GM12878 (cell line): ENCODE data around the gene RASL12. TPM values are rescaled to one million over a fixed set of nuclear protein-coding genes. Genes with fewer than 3 reads are reported as not detected.

ENCODE experiments used
- BACH1 ChIP-seq: fragments of 450-650 bp; IDR thresholded peaks from 2 replicates; pipeline ENCODE4 v1.6.1; 2017; ENCODE audit warnings: mild to moderate bottlenecking, borderline replicate concordance
- CBX3 ChIP-seq: fragments of 200-600 bp; sonication (generic); IDR thresholded peaks from 2 replicates; pipeline ENCODE4 v1.6.1; 2016; ENCODE audit warnings: low read depth, borderline replicate concordance
- CHD2 ChIP-seq: IDR thresholded peaks from 2 replicates; pipeline ENCODE4 v1.6.1; 2011; ENCODE audit warnings: low read depth, low read length, improper control_type of control experiment, borderline replicate concordance
- CREM ChIP-seq: IDR thresholded peaks from 2 replicates; pipeline ENCODE4 v1.6.1; 2014; ENCODE audit warnings: antibody characterized with exemption, low read depth
- DPF2 ChIP-seq: fragments of 450-650 bp; IDR thresholded peaks from 2 replicates; pipeline ENCODE4 v1.6.1; 2017; ENCODE audit warnings: mild to moderate bottlenecking
- FOS ChIP-seq: IDR thresholded peaks from 3 replicates; pipeline ENCODE4 v1.6.1; 2011; ENCODE audit warnings: borderline replicate concordance; ENCODE audit not compliant: insufficient read length; ENCODE audit errors: extremely low read depth
- NBN ChIP-seq: fragments of 450-650 bp; IDR thresholded peaks from 2 replicates; pipeline ENCODE4 v1.6.1; 2016
- POLR2AphosphoS5 ChIP-seq: IDR thresholded peaks from 2 replicates; pipeline ENCODE4 v1.6.1; 2011; ENCODE audit warnings: mild to moderate bottlenecking, low read length, inconsistent platforms
- RUNX3 ChIP-seq: IDR thresholded peaks from 2 replicates; pipeline ENCODE4 v1.6.1; 2012; ENCODE audit warnings: low read length, inconsistent platforms
- SPI1 ChIP-seq: IDR thresholded peaks from 2 replicates; pipeline ENCODE4 v1.6.1; 2011; ENCODE audit warnings: low read depth, mild to moderate bottlenecking, low read length, moderate library complexity, borderline replicate concordance; ENCODE audit not compliant: insufficient read depth
- SRF ChIP-seq, 2 experiments: IDR thresholded peaks; 2 replicates each; pipeline ENCODE4 v1.6.1; 2011; ENCODE audit warnings: low read depth in 2 of 2, low read length in 2 of 2, mild to moderate bottlenecking in 1 of 2, moderate library complexity in 1 of 2
- TCF3 ChIP-seq: IDR thresholded peaks from 2 replicates; pipeline ENCODE4 v1.6.1; 2012; ENCODE audit warnings: low read depth, mild to moderate bottlenecking, low read length, borderline replicate concordance; ENCODE audit not compliant: insufficient read depth
- ZBED1 ChIP-seq: IDR thresholded peaks from 2 replicates; pipeline ENCODE4 v1.6.1; 2016; ENCODE audit warnings: borderline replicate concordance
- ZBTB33 ChIP-seq: fragments of 450-650 bp; IDR thresholded peaks from 2 replicates; pipeline ENCODE4 v1.6.1; 2017; ENCODE audit warnings: mild to moderate bottlenecking
- polyA plus RNA-seq, 11 experiments: library from polyadenylated mRNA; depleted of rRNA in 4 of 11; unstranded in 6 of 11; stranded (reverse) in 5 of 11; fragments of >200 nt; fragmentation: Nextera tagmentation in 4 of 11; fragmentation: Illumina TruSeq in 1 of 11; extraction: Ambion mirVana in 4 of 11; extraction: Trizol in 1 of 11; gene quantifications; 1 replicate in 1 of 11; 2 replicates in 10 of 11; pipeline versions ENCODE4 v1.2.1 to v1.2.3, GENCODE V29; 2011 to 2016; ENCODE audit warnings: inconsistent platforms in 2 of 11, missing spikeins in 2 of 11, low read depth in 1 of 11
- total RNA-seq, 4 experiments: library from RNA; depleted of rRNA in 3 of 4; stranded (reverse); fragments of >200 nt in 3 of 4; fragmentation: Illumina TruSeq in 1 of 4; extraction: Trizol in 1 of 4; gene quantifications; 2 replicates each; pipeline versions ENCODE4 v1.2.1 to v1.2.3, GENCODE V29; 2013 to 2021
- TF ChIP-seq, protein P1 (sequence below): fragments of 450-650 bp; IDR thresholded peaks from 2 replicates; pipeline ENCODE4 v1.6.1; 2017; ENCODE audit warnings: mild to moderate bottlenecking, moderate library complexity

Gene RASL12
- total and polyA plus RNA-seq, 10 of the 15 experiments (the other 5 are each of a cell fraction or from before 2014, with no cell fraction given): 0.06 to 0.10 TPM; not detected in 8

- TF ChIP-seq, protein P1, sequence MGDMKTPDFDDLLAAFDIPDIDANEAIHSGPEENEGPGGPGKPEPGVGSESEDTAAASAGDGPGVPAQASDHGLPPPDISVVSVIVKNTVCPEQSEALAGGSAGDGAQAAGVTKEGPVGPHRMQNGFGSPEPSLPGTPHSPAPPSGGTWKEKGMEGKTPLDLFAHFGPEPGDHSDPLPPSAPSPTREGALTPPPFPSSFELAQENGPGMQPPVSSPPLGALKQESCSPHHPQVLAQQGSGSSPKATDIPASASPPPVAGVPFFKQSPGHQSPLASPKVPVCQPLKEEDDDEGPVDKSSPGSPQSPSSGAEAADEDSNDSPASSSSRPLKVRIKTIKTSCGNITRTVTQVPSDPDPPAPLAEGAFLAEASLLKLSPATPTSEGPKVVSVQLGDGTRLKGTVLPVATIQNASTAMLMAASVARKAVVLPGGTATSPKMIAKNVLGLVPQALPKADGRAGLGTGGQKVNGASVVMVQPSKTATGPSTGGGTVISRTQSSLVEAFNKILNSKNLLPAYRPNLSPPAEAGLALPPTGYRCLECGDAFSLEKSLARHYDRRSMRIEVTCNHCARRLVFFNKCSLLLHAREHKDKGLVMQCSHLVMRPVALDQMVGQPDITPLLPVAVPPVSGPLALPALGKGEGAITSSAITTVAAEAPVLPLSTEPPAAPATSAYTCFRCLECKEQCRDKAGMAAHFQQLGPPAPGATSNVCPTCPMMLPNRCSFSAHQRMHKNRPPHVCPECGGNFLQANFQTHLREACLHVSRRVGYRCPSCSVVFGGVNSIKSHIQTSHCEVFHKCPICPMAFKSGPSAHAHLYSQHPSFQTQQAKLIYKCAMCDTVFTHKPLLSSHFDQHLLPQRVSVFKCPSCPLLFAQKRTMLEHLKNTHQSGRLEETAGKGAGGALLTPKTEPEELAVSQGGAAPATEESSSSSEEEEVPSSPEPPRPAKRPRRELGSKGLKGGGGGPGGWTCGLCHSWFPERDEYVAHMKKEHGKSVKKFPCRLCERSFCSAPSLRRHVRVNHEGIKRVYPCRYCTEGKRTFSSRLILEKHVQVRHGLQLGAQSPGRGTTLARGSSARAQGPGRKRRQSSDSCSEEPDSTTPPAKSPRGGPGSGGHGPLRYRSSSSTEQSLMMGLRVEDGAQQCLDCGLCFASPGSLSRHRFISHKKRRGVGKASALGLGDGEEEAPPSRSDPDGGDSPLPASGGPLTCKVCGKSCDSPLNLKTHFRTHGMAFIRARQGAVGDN: no peak
- TF ChIP-seq ZBED1 (no peak), ZBTB33 (no peak), CREM (0 out of 2 replicates have a peak, but pooled peaks have one; percentile 24), BACH1 (no peak), DPF2 (no peak), POLR2AphosphoS5 (no peak), SPI1 (0 out of 2 replicates have a peak, but pooled peaks have one; percentile 11), TCF3 (no peak), RUNX3 (peak; percentile 52), CHD2 (no peak), CBX3 (no peak), NBN (no peak), FOS (no peak), SRF (IDR thresholded peaks at IDR 0.05; ENCODE audit: low read depth in 2 of 2, low read length in 2 of 2) (no peak)
Measured at GRCh38 chr15:65032801-65033537, 34.8 kb downstream of the RASL12 start (continued).
